Epithelial cell of esophagus (primary cell): ENCODE data around the gene PREP.

Experiments
- DNase-seq: peaks from one replicate; pipeline ENCODE4 v3.0.0; 2010; ENCODE audit warnings: low read depth
- H3K4me3 ChIP-seq: 2 replicates; pipeline ENCODE4 v1.5.1; 2011; ENCODE audit warnings: mild to moderate bottlenecking, low read length, control low read depth
- TF ChIP-seq, protein P1 (sequence below): IDR thresholded peaks from 2 replicates; pipeline ENCODE4 v1.5.1; 2011; ENCODE audit warnings: low read depth, mild to moderate bottlenecking, low read length, control low read depth, inconsistent platforms; ENCODE audit not compliant: insufficient read depth; ENCODE audit errors: missing control alignments

PREP gene

DNA sequence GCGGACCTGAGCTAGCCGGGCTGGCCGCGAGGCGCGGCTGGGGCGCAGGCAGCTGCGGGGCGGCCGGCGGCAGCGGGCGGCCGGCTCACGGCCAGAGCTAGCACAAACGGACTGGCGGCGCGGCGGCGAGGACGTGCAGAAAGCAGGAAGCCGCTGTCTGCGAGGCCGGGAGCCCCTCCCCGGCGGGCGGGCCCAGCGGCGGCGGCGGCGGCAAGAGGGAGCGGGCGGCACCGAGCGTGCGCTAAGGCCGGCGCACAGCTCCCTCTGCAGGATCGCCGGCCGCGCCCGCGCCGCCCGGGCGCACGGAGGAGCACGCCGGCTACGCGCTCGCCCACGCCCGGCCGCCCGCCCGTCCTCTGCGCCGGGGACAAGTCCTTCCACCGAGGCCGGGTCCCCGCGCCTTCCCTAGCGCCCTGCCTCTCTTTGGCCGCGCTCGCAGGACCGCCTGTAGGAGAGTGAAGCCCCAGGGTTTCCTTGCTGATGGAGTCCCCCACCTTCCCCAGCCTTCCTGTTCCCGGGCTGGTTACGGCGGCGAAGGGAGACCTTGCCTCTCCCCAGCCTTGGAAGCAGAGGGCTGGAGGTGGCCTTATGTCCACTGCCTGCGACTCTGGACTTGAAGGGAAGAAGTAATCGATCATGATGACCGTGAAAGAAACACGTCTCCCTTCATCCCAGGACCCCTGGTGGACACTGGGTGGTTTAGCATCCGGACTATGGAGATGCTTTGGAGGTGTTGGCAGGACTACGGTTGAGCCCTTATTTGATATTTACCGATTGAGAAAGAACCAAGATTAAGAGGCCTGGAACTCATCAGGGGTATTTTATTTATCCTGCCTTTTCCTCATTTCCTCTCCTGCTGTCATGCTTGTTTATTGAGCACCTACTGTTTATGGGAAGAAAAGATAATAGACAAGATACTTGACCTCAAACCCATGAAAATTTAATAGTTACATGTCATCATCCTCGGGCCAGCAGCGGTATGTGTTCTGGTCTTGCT lies at the start of gene PREP:
PREP (minus strand) TSS at position 144 of the 997 bp plus-strand sequence. CDS start 191 bp downstream, outside the sequence.
- peak; percentile 95 for DNase-seq
- H3K4me3 ChIP-seq, result peak within 1 kb of the TSS; percentile 91
- TF ChIP-seq, protein P1, sequence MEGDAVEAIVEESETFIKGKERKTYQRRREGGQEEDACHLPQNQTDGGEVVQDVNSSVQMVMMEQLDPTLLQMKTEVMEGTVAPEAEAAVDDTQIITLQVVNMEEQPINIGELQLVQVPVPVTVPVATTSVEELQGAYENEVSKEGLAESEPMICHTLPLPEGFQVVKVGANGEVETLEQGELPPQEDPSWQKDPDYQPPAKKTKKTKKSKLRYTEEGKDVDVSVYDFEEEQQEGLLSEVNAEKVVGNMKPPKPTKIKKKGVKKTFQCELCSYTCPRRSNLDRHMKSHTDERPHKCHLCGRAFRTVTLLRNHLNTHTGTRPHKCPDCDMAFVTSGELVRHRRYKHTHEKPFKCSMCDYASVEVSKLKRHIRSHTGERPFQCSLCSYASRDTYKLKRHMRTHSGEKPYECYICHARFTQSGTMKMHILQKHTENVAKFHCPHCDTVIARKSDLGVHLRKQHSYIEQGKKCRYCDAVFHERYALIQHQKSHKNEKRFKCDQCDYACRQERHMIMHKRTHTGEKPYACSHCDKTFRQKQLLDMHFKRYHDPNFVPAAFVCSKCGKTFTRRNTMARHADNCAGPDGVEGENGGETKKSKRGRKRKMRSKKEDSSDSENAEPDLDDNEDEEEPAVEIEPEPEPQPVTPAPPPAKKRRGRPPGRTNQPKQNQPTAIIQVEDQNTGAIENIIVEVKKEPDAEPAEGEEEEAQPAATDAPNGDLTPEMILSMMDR, result peak; percentile 92

DNA sequence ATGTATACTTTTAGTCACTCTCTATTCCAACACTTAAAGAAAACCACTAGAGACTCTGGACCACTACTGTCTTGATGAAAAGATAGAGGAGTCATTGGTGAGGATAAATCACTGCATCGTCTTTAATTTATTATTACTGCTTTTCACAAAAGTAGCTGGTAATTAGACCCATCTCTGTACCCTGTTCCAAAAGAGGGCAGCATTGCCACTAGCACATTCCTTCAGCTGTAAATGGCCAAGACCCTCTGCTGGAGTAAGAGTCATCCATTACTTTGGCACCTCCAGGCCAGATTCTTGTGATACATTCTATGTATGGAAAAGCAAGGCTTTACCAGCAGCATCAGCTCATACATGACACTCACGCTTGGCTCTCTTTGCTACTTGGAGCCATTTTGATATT lies 49.5 kb upstream of the PREP start:
- no peak overlapping the region for H3K4me3 ChIP-seq
- TF ChIP-seq, protein P1, result no peak
- no peak for DNase-seq

DNA sequence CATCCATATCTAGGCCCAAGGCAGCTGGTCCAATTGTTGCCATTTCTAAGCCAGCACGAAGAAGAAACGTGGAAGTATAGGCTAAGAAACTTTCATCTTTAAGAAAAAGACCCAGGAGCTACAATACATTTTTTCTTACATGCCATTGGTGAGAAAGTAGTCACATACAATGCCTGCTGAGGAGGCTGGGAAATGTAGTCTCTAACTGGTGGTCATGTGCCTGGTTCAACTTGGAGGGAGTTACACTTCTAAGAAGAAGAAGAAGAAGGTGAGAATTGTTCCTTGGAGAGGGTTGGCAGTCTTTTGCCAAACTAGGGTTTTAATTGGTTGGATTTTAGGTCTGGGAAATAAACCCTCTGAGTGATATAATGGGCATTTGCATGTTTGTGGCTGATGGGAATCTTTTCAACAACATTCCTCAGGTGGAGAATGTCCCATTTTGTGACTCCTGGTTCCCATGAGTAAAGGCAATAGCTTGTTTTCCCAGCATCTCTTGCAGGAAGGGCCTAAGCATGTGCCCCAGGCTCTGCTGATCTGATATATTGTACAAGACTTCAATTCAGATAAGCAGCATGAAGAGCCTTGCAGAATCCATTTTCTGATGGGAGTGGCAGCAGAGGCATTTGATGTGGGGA lies 47.0 kb upstream of the PREP start:
- no peak for DNase-seq
- no peak overlapping the region for H3K4me3 ChIP-seq
- TF ChIP-seq, protein P1, result no peak

DNA sequence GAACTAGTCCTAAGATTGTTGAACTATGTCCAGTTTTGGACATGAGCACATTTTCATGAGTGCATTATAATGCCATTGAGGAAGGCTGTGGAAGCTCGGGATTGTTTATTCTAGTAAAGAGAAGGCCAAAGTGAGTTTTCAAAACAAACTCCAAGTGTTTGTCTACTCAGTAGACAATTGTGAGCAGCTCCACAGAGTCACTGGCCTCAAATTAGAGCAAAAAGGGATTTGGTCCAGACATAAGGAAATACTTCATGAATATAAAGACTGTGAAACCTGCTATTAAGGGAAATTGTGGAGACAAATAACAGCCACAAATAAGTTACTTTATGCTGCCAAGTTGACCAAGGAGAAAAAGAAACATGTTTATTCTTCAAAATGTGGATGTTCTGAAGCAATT lies 42.6 kb upstream of the PREP start:
- TF ChIP-seq, protein P1, result no peak
- no peak for DNase-seq
- no peak overlapping the region for H3K4me3 ChIP-seq

DNA sequence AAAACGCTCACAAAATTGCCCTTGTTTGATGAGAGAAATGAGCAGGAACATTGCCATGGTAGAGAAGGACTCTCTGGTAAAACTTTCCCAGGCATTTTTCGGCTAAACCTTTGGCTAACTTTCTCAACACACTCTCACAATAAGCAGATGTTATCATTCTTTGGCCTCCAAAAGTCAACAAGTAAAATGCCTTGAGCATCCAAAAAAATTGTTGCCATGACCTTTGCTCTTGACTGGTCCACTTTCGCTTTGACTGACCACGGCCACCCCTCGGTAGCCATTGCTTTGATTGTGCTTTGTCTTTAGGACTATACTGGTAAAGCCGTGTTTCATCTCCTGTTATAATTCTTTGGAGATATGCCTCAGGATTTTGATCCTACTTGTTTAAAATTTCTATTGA lies 41.1 kb upstream of the PREP start:
- no peak overlapping the region for H3K4me3 ChIP-seq
- DNase-seq, result no peak
- TF ChIP-seq, protein P1, result no peak

DNA sequence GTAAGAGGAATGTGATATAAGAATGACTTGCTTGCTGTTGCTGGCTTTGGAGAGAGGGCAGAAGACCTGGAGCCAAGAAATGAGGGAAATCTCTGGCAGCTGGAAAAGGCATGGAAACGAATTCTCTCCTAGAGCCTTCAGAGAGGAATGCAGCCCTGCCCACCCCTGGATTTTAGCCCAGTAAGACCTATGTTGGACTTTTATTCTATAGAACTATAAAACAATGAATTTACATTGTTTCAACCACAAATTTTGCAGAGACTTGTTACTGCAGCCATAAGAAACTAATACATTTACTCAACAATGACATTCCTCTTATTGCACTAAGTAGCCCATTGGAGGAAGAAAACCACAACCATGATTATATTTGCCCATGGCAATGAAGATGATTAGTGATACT lies 39.5 kb upstream of the PREP start:
- no peak overlapping the region for H3K4me3 ChIP-seq
- DNase-seq, result no peak
- TF ChIP-seq, protein P1, result no peak
